GM21390 (cell line): ENCODE data around the gene SULT4A1.
"Not testable (repeated sequence)": the region's sequence is repeated elsewhere in the genome, so short reads cannot be mapped to it uniquely, and the experiment has no call there.

Experiments used
- ATAC-seq: cut with Tn5 transposase; IDR thresholded peaks from one replicate; pipeline ENCODE4 v1.9.1; 2021; ENCODE audit not compliant: unreplicated experiment

SULT4A1 gene

DNA sequence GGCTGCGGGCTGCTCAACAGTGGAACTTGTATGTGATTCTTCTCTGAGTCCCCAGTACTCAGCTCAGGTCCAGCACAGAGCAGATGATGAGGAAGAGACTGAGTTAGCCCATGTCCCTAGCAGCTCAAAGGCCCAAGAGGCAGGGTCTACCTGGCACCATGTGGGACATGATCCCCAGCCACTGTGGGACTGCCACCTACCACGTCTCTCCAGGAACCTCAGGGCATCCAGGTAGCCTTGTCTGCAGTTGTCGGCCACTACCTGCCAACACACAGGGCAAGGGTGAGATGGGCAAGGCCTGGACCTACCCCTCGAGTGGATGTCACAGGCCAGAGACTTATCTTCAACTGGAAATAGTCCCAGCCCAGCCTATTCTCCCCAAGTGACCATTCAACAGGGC is 25.1 kb upstream of the SULT4A1 start:
- ATAC-seq, result no peak

DNA sequence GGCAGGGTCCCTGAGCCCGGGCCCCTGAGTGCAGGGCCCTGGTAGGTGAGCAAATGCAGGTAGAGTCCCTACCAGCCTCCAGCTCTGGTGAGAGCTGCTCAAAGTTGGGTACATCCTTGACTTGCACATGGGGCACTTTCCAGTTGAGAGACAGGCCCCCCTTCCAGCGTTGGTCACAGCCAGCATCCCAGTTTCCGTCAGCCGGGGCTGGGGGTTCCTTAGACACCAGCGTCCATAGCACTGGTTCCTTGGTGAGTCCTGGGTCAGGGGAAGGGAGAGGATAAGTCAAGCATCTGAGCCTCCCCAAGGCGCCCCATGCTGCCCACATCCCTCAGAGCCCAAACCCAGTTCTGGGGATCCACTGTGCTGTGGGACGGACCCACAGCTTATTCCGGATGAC is 23.9 kb upstream of the SULT4A1 start:
- no peak for ATAC-seq

DNA sequence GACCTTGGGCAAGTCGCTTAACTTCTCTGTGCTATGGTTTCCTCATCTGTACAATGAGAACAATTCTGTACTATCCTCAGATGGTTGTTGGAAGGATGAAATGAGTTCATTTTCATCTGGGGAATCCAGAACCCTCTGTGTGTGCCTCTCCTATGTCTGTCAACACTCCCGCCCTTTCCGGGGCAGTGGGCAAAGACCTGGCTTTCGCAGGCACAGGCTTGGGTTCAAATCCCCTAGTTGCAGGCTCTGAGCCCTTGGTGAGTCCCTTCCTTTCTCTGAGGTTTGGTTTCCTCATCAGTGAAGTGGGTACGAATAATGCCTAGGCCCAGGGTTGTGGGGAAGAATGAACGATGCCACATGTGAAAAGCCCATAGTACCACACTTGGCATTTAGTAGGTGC is 23.5 kb upstream of the SULT4A1 start:
- no peak for ATAC-seq

DNA sequence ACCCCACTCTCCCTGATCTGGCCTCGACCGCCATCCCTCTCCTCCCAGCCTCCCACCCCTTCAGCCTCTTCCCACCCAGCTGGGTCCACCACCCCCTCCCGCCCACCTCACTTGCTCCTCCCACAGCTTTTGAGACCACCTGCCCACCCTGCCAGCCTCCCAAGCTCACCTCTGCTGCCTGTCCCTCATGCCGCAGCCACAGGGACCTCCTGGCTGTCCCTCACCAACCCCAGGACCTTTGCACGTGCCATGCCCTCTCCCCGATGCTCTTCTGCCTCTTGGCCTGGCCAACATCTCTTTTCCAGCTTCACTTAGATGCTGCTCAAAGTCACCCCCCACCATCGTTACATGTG is 23.0 kb upstream of the SULT4A1 start:
- ATAC-seq, result no peak

DNA sequence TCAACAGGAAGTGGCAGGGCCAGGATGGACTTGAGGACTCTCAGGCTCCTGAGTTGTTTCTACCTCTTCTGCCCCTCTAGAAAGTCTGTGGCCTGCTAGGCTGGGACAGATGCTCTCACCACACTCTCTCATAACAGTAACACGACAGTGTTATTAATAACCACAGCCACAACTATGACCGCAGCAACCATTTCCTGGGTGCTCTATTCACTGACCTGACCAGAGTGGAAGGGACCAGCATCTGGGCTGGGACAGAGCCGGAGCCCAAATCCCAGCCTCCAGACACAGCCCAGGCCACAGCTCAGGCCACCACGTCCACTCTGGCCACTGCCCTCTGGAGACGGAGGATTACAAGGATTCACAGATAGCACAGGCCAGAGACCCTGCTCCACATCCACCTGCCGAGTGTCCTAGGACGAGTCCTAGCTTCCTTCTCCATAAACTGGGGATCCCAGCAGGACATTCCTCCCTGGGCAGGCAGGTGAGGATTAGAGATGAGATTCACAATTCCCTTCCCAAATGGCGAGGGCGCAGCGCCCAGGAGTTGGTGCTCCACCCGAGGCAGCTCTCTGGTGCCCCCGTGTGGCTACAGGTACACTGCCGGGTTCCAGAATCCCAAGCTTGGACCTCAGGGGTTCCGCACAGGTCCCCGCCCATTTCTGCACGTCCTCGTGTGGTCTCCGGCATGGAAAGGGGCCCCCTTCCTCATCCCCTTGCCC is 22.4 kb upstream of the SULT4A1 start:
- peak; percentile 69 for ATAC-seq

DNA sequence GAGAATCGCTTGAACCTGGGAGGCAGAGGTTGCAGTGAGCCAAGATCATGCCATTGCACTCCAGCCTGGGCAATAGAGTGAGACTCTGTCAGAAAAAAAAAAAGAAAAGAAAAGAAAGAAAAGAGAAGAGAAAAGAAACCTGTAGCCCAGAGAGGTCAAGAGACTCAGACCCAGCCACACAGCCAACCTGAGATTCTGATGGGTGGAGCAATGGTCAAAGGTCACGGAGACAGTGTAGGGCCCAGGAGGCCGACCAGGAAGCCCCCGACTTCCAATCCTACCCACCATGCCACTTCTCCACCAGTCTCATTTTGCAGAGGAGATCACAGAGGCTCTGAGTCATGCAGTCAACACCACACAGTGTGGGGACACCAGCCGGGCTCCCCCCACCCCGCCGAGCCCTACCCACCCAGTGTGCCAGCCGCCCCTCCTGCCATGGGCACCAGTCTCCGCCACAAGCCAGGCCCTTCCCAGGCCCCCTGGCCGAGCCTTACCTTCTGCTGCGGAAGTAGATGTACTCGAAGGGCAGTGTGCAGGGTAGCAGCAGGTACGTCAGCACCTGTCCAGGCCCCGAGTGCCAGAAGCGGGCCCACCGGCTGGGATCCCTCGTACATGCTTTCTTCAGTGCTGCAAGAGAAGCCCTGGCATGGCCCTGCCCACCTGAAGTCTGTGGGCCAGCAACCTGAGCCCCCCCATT is 21.6 kb upstream of the SULT4A1 start:
- no peak for ATAC-seq

DNA sequence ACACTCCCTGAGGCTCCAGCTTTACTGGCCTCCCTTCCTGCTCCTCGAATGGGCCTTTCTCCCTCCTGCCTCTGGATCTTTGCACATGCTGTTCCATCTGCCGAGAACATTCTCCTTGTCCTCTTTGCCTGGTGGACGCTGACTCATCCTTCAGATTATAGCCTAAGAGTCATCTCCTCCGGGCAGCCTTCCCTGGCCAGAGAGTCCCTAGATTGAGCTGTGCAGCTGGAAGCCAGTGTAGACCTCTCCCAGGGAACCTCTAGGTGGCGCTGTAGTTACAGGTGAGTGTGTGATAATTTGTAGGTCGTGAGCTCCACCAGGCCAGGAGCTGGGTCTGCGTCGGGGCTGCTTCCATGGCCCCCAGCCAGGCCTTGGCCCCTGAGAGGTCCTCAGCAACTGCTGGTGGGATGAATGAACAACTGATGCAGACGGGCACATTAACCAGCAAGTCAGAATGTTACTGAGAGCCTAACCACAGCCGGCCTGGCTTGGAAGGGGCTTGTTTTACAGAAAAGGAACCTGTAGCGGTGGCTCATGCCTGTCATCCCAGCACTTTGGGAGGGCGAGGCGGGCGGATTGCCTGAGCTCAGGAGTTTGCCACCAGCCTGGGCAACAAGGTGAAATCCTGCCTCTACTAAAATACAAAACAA is 20.8 kb upstream of the SULT4A1 start:
- ATAC-seq, result peak; percentile 48

DNA sequence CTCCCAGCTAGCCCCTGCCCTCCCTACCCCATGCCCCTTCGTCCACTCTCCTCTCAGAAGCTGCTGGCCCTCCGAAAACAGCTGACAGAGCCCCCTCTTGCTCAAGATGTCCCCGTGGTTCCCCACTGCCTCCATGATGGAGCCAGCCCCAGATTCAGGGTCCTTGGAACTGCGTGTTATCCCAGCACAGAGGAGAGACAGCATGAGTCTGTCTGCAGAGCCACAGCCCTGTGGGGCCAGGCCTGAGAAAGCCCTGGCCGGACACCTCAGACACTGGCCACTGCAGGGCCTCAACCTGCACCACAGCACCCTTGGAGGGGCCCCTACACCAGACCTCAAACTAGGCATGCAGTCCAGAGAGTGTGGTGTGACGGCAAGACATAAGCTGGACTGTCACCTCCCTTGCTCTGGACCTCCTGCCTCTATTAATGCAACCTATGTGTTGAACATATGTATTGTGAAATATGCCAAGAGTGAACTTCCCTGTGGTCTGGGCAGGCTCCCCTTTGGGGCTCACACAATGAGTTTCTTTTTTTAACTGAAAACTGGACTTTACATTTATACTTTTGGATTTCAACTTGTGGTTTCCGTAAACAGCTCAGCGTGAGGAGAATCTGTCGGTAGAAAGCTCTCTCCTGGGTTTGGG is 19.9 kb upstream of the SULT4A1 start:
- ATAC-seq, result no peak

DNA sequence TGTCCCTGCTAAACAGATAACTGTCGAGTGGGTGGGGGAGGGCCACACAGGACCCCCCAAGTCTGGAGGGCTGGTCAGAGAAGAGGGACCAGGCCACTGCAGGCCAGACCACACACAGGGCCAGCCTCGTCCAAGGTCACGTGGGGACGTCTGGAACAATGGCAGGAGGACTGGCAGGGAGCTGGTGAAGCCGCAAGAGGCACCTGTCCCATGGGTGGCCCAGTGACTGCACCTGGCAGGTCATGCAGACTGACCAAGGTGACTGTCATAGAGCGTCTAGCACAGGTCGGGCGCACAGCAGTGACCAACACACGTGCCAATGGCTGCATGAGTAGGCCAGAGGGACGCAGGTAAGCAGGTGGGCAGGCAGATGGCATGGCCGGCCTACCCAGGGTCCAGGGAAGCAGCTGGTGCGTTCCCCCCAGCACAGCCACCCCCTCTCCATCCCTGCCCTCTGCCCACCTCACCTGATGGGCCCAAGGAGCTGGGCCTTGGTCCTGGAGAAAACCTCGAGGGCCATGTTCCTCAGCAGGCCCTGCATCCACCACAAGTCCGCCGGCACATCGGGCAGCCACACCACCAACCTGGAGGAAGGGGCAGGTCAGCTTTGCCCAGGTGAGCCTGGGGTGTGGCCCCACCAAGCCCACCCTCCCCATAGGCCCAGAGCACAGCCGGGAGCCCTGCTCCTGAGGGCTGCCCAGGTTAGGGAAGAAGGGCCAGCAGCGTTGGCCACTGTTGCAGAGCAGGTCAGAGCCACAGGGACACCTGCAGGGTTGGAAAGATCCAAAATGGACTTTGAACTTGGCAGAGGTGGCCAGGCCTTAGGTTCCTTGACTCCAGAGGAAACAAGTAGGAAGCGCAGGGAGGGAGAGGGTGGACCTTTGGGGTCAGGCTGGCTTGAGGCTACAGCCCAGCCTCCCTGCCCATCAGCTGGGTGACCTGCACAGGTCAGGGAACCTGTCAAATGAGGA is 19.1 kb upstream of the SULT4A1 start:
- ATAC-seq, result no peak

DNA sequence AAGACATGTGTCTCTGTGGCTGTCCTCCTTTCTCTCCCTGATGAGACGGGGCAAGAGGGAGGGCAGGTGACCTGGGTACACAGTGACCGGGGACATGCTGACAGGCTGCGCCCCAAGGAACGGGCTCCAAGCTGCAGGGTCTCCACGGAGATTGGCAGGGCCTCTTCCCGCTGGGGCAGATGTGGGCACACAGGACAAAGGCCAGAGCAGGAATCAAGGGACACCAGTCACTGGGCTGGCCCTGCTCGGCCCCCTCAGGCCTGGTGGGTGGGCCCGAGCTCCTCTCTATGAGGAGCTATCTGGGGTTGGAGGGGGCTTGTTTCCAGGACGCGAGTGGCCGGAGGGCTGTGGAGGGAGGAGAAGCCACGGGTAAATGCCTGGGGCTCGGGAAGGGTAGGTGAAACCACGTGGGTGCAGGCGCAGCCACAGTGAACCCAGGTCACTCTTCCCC is 18.3 kb upstream of the SULT4A1 start:
- ATAC-seq, result no peak

DNA sequence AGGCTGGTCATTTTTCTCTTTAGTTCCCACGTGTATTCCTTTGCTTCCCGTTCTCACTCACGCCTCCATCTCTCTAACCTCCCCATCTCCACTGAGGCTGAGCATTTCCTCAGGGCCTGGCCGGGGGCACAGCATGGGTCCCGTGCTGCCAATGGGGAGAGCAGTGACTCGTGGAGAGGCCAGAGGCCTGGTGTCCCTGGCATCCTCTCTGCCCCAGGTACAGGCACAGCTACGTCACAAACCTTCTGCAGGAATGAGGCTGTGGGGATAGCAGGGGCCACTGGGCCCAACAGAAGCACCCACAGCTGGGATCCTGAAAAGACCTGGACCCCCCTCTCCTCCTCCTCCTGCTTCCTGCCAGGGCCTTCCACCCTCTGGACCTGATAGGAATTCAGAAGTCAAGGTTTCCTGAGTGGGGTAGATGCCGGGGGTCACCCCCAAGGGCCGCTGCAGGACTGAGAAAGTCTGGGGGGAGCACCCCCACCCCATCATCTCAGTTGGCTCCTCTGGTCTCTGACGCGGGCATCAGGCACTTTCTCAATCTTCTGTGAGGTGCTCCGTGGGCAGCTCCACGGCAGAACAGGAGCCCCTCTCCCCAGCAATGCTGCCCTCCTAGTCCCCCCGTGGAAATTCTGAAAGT is 17.7 kb upstream of the SULT4A1 start:
- ATAC-seq, result no peak

DNA sequence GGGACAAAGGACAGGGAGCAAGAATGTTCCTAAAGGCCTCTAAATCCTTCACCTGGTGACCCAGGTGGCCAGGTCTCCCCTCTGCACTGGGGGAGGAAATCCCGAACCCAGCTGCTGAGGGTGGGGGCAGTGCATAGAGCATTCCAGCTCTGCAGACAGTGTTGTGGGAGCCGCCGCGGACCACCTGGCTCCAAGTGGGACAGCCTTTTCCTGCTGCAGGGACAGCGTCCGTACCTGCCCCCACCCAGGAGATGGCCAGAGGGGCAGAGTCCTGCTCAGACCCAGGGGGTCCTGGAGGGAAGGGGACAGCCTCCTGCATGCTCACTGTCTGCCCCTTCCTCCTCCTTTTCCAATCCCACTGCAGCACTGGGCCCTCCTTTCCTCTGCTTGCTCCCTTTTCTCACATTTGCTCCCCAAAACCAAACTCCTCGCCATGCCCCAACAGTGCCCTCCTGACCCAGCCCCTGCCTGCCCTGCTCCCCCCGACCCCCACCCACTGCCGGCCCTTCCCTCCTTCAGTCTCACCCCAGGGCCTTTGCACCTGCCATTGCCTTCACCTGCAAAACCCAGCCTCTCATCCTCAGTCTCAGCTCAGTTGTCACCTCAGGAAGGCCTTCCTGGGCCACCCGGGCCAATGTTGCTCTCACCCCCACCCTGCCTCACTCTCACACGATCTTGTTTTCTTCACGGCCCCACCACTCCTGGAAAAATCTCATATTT is 16.7 kb upstream of the SULT4A1 start:
- no peak for ATAC-seq

DNA sequence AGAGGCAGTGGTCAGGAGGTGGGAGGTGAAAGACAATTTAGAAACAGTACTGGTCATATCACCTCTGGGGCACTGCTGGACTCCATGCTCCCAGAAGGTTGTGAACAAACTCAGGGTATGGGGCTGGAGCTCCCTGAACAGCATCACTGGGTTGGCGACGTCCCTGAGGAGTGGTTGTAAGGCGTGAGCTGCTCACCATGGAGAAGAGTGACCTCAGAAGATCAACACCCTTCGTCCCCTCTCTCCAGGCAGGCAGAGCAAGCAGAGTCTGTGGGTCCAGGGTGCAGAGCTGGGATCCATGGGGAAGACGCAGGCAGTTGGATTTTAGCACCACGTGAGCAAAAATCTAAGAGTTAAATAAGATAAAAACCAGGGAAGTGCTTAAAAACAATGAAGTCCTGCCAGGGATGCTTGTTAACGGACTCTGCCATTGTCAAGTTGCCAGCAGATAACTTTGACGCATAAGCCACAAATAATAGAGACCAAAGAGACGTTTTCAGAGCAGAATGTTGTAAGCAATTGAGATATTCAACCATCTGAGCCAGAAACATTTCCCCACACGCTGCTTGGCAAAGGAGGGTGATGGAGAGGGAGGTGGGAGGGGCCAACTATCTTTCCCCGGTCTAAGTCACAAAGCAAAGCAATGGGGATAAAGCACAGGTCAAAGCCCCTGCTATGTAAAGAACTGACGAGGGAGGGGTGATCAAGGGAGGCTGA is 15.9 kb upstream of the SULT4A1 start:
- no peak for ATAC-seq

DNA sequence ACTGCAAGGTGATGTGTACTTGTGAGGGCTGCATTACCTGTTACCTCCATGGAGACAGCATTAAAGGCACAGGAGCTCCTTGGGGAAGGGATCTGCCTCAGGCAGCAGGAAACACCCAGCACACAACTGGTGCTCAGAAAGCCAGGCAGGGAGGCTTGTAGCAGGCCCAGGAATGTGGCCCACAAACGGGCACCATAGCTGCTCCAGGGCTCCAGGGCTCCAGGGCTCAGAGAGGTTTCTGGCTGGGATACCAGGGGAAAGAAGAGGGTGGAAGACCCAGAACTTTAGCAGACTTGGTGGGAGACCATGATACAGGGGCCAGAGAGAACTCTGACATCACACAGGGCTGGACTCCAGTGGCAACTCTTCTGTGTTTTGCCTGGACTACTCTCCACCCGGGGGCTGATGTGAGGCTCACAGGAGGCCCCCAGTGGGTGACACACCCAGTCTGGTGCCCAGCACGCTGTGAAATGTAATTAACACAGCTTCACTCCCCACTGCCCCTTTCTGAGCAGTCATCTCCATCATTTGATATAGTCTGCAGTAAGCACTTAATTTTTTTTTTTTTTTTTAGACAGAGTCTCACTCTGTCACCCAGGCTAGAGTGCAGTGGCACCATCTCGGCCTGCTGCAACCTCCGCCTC is 14.7 kb upstream of the SULT4A1 start:
- ATAC-seq, result no peak

DNA sequence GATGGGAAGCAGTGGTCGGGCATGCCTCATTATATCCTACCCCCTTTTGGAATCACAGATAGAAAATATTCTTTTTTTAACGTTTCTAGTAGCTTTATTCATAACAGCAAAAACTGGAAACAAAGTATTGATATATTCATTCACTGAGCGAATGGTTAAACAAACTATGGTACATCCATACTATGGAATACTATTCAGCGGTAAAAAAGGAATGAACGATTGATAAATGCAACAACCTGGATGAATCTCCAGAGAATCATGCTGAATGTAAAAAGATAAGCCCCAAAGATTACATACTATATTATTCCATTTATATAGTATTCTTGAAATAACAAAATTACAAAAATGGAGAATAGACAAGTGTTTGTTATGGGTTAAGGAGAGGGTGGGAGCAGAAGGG is 7.5 kb upstream of the SULT4A1 start:
- ATAC-seq, result no peak

DNA sequence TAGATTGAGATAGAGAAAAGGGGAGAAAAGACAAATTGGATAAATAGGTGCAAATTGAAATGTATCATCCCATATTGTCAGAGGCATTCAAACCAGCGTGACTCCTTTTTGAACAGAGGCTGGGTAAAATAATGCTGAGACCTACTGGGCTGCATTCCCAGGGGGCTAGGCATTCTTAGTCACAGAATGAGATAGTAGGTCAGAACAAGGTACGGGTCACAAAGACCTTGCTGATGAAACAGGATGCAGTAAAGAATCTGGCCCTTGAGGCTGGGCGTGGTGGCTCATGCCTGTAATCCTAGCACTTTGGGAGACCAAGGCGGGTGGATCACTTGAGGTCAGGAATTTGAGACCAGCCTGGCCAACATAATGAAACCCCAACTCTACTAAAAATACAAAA is 6.7 kb upstream of the SULT4A1 start:
- ATAC-seq, result not testable (repeated sequence)

DNA sequence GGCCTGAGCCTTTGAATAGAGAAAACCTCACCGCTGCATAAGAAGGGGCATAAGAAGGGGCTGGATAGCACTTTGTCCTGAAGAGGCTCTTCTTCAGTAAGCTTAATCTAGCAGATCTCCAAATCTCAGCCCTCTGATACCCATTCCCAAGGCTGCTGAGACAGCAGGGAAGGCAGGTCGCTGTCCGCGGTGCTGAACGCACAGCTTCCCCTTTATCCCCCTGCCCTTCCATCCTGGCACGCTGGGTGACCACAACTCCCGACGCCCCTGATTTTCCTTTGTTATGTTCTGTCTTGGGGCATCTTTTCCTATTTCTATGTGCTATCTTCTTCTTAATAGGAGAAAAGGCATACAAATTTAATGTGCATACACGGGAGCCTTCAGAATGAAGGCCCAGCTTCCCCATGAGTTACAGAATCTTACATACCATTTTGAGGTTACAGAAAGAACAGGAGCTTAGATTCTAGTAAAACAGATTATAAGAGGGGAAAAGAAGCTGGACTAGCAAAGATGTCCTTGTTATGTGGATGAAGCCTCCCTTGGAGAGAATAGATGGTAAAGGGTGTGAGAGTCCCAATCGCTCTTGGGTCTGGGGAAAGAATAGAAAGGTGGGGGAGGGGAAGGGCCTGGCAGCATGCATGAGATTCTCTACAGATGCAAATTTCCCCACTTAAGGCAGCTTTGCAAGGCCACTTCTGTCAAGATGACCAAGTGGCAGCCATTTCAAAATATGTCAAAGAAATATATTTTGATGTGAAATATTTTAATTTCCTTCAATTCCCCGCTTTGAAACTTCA is 5.7 kb upstream of the SULT4A1 start:
- no peak for ATAC-seq

DNA sequence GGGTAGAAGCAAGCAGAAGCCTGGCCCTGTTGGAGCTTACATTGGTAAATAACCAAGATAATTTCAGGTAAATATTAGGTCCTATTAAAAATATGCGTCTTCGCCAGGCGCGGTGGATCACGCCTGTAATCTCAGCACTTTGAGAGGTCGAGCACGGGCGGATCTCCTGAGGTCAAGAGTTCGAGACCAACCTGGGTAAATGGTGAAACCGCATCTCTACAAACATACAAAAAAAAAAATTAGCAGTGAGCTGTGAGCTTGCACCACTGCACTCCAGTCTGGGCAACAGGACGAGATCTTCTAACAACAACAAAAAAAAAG is 529 bp upstream of the SULT4A1 start:
- no peak for ATAC-seq
